ENCODE data around the gene ITK.

ITK gene

DNA sequence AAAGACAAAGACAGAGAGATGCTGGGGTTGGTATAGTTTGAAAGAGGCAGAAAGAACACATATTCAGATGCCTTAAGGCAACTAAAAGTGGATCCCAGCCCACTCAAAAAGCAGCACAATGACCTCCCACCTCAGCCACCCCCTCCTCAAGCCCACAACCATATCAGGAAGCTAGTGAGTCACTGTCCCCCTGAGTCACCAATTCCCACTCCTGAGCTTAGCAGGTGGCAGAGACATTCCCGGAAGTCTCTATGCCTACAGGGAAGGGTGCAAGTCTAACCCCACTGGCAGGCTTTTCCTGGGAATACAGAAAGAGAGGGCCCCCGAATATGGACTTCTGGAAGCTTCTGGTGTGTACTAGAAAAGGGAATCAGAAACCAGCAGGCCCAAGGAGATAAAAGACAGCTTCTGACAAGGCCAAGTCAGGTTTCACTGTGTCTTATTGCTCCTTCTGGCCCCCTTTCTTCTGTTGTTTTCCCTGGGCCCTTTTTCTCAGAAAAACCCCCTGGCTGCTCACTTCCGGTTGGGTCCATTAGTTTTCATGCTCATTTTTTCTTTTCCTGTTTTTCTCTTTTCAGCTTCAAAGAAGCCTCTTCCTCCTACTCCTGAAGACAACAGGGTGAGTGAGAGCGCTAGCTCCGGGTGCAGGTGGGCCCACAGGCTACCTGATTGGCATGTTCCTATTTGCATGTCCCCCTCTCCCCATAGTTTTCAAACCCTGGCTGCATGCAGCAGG is 36.8 kb downstream of the ITK start:
- H2AFZ ChIP-seq (ENCODE audit: low read depth, low read length, severe bottlenecking): peak overlapping the region; percentile 66
- TF ChIP-seq EZH2phosphoT487 (conservative IDR thresholded peaks at IDR 0.05; ENCODE audit: low read length): no peak
- no peaks in the 10 kb centered on the region for H3F3A ChIP-seq (ENCODE audit: insufficient read depth)
- no peaks in the 10 kb centered on the region for H3K9me3 ChIP-seq (ENCODE audit: insufficient read depth, low read length)
- no peaks in the 10 kb centered on the region for H4K20me1 ChIP-seq (ENCODE audit: low read depth, low read length)
- no peaks in the 10 kb centered on the region for H3K36me3 ChIP-seq (ENCODE audit: low read length)
- no peaks in the 10 kb centered on the region for H3K9me2 ChIP-seq (replicated peaks; ENCODE audit: insufficient read depth, low read length)
- H3K79me2 ChIP-seq (ENCODE audit: insufficient read depth, low read length): no peaks in the 10 kb centered on the region
- no peak overlapping the region for H3K4me3 ChIP-seq (ENCODE audit: insufficient read depth, low read length, poor library complexity, severe bottlenecking)
- no peak overlapping the region for H3K9ac ChIP-seq (ENCODE audit: low read length)
- H3K27ac ChIP-seq (ENCODE audit: low read depth, low read length): no peak overlapping the region
- H3K27me3 ChIP-seq (ENCODE audit: low read length): no peaks in the 10 kb centered on the region
- no peak overlapping the region for H3K4me2 ChIP-seq (ENCODE audit: low read depth, low read length, poor library complexity, severe bottlenecking)

DNA sequence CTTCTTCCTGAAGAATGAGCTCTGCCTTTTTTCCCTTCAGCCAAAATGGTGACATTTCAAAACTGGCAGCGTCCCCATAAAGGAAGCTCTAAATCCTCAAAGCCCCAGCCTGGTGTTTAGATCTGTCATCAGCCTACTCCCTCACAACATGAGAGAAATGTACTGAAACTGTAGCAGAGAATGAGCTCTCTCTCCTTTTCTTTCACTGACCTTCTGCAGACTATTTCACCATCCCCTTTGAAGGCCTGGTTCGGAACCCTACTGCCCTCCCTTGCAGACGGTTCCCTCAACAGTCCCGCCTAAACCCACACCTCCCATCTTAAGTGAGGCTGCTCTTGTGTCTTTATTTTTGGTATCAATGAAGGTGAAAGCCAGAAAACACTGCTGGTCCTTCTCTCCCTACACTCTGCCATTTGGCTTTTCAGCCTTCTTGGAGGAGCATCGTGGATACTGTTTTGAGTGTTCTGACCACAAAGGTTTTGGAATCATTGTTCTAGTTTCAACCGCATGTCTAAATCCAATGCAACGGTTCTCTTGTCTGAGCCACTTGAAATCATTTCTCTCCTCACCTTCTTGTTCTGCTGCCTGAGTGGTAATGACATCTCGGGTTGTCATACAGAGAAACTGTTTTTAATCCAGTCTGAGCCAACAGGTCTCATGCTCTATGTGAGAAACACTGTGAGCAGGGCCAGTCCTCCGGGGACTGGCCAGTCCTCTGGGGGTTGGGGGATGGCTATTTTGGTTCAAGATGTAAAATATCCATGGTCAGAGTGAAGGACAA is 39.0 kb downstream of the ITK start:
- H2AFZ ChIP-seq (ENCODE audit: low read depth, low read length, severe bottlenecking): peak overlapping the region; percentile 15

GRCh38 chr5:157221959-157222358 is 41.3 kb downstream of the ITK start:
- no peak overlapping the region for H3K4me3 ChIP-seq (ENCODE audit: insufficient read depth, low read length, poor library complexity, severe bottlenecking)
- no peaks in the 10 kb centered on the region for H3K27me3 ChIP-seq (ENCODE audit: low read length)
- no peak overlapping the region for H3K9ac ChIP-seq (ENCODE audit: low read length)
- H4K20me1 ChIP-seq (ENCODE audit: low read depth, low read length): no peaks in the 10 kb centered on the region
- H3K27ac ChIP-seq (ENCODE audit: low read depth, low read length): no peak overlapping the region
- H3K9me2 ChIP-seq (replicated peaks; ENCODE audit: insufficient read depth, low read length): no peaks in the 10 kb centered on the region
- no peaks in the 10 kb centered on the region for H3K36me3 ChIP-seq (ENCODE audit: low read length)
- H3F3A ChIP-seq (ENCODE audit: insufficient read depth): no peaks in the 10 kb centered on the region
- H3K9me3 ChIP-seq (ENCODE audit: insufficient read depth, low read length): no peaks in the 10 kb centered on the region
- H3K4me2 ChIP-seq (ENCODE audit: low read depth, low read length, poor library complexity, severe bottlenecking): no peak overlapping the region
- no peaks in the 10 kb centered on the region for H3K79me2 ChIP-seq (ENCODE audit: insufficient read depth, low read length)
- no peak overlapping the region for H2AFZ ChIP-seq (ENCODE audit: low read depth, low read length, severe bottlenecking)
- TF ChIP-seq EZH2phosphoT487 (conservative IDR thresholded peaks at IDR 0.05; ENCODE audit: low read length): no peak
- TF ChIP-seq, protein P1, sequence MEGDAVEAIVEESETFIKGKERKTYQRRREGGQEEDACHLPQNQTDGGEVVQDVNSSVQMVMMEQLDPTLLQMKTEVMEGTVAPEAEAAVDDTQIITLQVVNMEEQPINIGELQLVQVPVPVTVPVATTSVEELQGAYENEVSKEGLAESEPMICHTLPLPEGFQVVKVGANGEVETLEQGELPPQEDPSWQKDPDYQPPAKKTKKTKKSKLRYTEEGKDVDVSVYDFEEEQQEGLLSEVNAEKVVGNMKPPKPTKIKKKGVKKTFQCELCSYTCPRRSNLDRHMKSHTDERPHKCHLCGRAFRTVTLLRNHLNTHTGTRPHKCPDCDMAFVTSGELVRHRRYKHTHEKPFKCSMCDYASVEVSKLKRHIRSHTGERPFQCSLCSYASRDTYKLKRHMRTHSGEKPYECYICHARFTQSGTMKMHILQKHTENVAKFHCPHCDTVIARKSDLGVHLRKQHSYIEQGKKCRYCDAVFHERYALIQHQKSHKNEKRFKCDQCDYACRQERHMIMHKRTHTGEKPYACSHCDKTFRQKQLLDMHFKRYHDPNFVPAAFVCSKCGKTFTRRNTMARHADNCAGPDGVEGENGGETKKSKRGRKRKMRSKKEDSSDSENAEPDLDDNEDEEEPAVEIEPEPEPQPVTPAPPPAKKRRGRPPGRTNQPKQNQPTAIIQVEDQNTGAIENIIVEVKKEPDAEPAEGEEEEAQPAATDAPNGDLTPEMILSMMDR (IDR thresholded peaks at IDR 0.05; ENCODE audit: insufficient read depth, low read length, poor library complexity, severe bottlenecking): no peak

More for the DNA sequence above, 39.0 kb downstream of the ITK start:
- H3K4me2 ChIP-seq (ENCODE audit: low read depth, low read length, poor library complexity, severe bottlenecking): no peak overlapping the region
- H3K27me3 ChIP-seq (ENCODE audit: low read length): no peaks in the 10 kb centered on the region
- H3K79me2 ChIP-seq (ENCODE audit: insufficient read depth, low read length): no peaks in the 10 kb centered on the region
- H3K9ac ChIP-seq (ENCODE audit: low read length): no peak overlapping the region
- no peak overlapping the region for H3K4me3 ChIP-seq (ENCODE audit: insufficient read depth, low read length, poor library complexity, severe bottlenecking)
- H3K27ac ChIP-seq (ENCODE audit: low read depth, low read length): no peak overlapping the region
- H3K36me3 ChIP-seq (ENCODE audit: low read length): no peaks in the 10 kb centered on the region
- H4K20me1 ChIP-seq (ENCODE audit: low read depth, low read length): no peaks in the 10 kb centered on the region
- no peaks in the 10 kb centered on the region for H3F3A ChIP-seq (ENCODE audit: insufficient read depth)
- TF ChIP-seq EZH2phosphoT487 (conservative IDR thresholded peaks at IDR 0.05; ENCODE audit: low read length): no peak
- TF ChIP-seq, protein P1 (IDR thresholded peaks at IDR 0.05; ENCODE audit: insufficient read depth, low read length, poor library complexity, severe bottlenecking): no peak
- no peaks in the 10 kb centered on the region for H3K9me3 ChIP-seq (ENCODE audit: insufficient read depth, low read length)
- no peaks in the 10 kb centered on the region for H3K9me2 ChIP-seq (replicated peaks; ENCODE audit: insufficient read depth, low read length)

Data from SU-DHL-6 (cell line).